Right lobe of liver (tissue), 6 donors: Measurements from ENCODE around the gene ADAM11. TPM values are rescaled to one million over a fixed set of nuclear protein-coding genes. Genes with fewer than 3 reads are reported as not detected.

Source experiments
- ATAC-seq, 4 donors: fragments of 200-7000 bp; cut with Tn5 transposase; one replicate each; pipeline ENCODE4 v1.9.1; 2020; ENCODE audit warnings: mild to moderate bottlenecking in 4 of 4, moderate library complexity in 4 of 4
- DNase-seq, 3 donors: peaks; one replicate each; pipeline ENCODE4 v3.0.0-alpha.2; 2020
- H3K27ac ChIP-seq, 3 donors: fragments of 200-600 bp; one replicate each; pipeline ENCODE4 v1.8.0; 2022
- H3K27me3 ChIP-seq, 2 donors: fragments of 200-600 bp; one replicate each; pipeline ENCODE4 v1.8.0; 2022
- H3K36me3 ChIP-seq, 4 donors: fragments of 200-600 bp; sonication (generic) in 1 of 4; one replicate each; pipeline versions ENCODE4 v1.5.1 to v1.8.0; 2017 to 2022; ENCODE audit warnings: control low read depth in 1 of 4
- H3K4me1 ChIP-seq, 4 donors: fragments of 200-600 bp; sonication (generic) in 1 of 4; one replicate each; pipeline versions ENCODE4 v1.5.1 to v1.8.0; 2017 to 2022; ENCODE audit warnings: control low read depth in 1 of 4
- H3K4me3 ChIP-seq, 3 donors: fragments of 200-600 bp; one replicate each; pipeline ENCODE4 v1.8.0; 2022
- H3K9me3 ChIP-seq, 4 donors: fragments of 200-600 bp; sonication (generic) in 1 of 4; one replicate each; pipeline versions ENCODE4 v1.5.1 to v1.8.0; 2017 to 2022; ENCODE audit warnings: control low read depth in 1 of 4
- POLR2A ChIP-seq: fragments of 450-650 bp; IDR thresholded peaks from one replicate; pipeline ENCODE4 v1.6.1; 2017; ENCODE audit warnings: antibody characterized with exemption, mild to moderate bottlenecking
- WGBS: methylation state at CpG from one replicate; pipeline ENCODE4 v1.1.6; 2018; ENCODE audit warnings: low coverage, low lambda C conversion rate; ENCODE audit not compliant: insufficient coverage; ENCODE audit errors: missing lambda C conversion rate; 5-methylcytosine and 5-hydroxymethylcytosine counted together
- intact Hi-C, 2 donors: fragments of 100-400 bp; cut with DNase I; formaldehyde crosslinking; loops; one replicate each; pipeline versions ENCODE4 v1.11.2 to v1.14.1; 2022
- total RNA-seq, 6 experiments: library from RNA; depleted of rRNA in 2 of 6; stranded (reverse); fragments of >200 nt in 2 of 6; fragmentation: NEBNext Ultra II Directional in 3 of 6; extraction: Animal tissue kit (Norgen Biotek cat#: 25700) in 3 of 6; gene quantifications; one replicate each; pipeline versions ENCODE4 v1.1.0 to v1.2.4, GENCODE V29; 2016 to 2023
- TF ChIP-seq, protein P1 (sequence below), 4 donors: fragments of 200-600 bp in 3 of 4; fragments of 450-650 bp in 1 of 4; IDR thresholded peaks; one replicate each; pipeline versions ENCODE4 v1.5.1 to v1.8.0; 2016 to 2022; ENCODE audit warnings: antibody characterized with exemption in 4 of 4, mild to moderate bottlenecking in 2 of 4
- donor health status: DM: no; HTN: yes; CAD: no.
- donor health status: DM: no; HTN: no; CAD: no.
- donor health status: DM: no; HTN: no; CAD: no.
- donor health status: DM: no; HTN: yes; CAD: no.
- donor health status: DM: no; HTN: yes; CAD: no.

Gene ADAM11
- total RNA-seq, 6 experiments from 2014 or later = 0.04 to 0.12 (median 0.08) TPM; not detected in 2

DNA sequence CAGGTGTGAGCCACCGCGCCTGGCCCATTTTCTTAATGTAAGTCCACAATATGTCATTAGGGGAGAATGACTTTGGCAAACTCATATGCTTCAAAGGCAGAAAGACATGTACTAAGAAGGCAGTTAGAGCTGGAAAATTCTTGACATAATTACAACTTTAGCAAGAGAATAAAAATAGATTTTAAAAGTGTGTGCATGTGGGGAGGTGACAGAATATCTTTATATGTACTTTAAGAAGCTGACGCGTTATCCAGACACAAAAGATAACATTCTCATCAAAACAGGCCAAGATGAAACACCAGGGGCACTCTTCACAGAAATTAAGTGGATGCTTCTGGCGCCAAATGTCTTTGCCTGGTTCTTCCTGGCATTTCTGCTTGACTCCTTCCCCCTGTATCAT, 43.1 kb downstream of the ADAM11 start:
- Histone ChIP-seq H3K9me3 (no peaks in the 10 kb centered on the region), H3K36me3 (no peaks in the 10 kb centered on the region), H3K27ac (no peak overlapping the region), H3K4me3 (no peak overlapping the region), H3K4me1 (no peaks in the 10 kb centered on the region), H3K27me3 (no peaks in the 10 kb centered on the region)
- ATAC-seq (no peak), DNase-seq (no peak)
- intact Hi-C loops = no loop called here
- TF ChIP-seq, protein P1, sequence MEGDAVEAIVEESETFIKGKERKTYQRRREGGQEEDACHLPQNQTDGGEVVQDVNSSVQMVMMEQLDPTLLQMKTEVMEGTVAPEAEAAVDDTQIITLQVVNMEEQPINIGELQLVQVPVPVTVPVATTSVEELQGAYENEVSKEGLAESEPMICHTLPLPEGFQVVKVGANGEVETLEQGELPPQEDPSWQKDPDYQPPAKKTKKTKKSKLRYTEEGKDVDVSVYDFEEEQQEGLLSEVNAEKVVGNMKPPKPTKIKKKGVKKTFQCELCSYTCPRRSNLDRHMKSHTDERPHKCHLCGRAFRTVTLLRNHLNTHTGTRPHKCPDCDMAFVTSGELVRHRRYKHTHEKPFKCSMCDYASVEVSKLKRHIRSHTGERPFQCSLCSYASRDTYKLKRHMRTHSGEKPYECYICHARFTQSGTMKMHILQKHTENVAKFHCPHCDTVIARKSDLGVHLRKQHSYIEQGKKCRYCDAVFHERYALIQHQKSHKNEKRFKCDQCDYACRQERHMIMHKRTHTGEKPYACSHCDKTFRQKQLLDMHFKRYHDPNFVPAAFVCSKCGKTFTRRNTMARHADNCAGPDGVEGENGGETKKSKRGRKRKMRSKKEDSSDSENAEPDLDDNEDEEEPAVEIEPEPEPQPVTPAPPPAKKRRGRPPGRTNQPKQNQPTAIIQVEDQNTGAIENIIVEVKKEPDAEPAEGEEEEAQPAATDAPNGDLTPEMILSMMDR (IDR thresholded peaks at IDR 0.05) = no peak
- TF ChIP-seq POLR2A = no peak
- WGBS = 98% methylated on average over 5 of the region's 5 CpGs

DNA sequence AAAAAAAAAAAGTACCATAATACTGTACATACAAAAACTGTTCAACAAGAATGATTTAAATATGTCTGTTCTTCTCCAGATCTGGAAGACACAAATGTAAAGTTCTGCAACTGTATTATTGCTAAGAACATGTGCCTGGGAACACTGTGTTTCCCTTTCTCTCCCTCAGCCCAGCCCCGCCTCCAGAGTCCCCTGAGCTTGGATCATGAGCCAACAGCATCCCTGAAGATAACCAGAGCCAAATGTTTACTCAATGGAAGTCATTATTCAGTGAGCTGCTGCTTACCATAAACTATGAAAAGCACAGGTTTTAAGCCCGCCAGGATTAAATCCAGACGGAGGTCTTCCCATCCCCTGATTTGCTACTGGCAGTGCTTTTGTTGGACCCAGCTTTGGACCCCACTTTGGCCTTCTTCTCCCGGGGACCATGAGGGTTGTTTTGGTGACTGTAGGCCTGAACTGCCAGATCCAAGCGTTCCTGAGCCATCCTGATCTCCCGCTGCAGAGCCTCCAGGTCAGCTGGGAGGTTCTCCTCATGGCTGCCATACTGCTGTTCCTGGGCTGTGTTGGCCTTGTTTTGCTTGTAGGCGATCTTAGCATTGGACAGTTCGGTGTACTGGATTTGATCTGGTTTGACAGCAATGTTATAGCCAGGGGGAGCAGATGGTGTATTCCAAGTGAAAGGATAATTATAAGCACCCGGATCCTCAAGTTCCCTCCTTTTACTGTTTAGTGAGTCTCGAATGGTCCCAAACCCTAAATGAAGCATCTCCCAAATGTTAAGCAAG, 45.7 kb downstream of the ADAM11 start:
- ATAC-seq = no peak
- intact Hi-C loops = no loop called here
- 75% methylated on average over 4 of the region's 10 CpGs for WGBS
- Histone ChIP-seq H3K27ac (no peak overlapping the region), H3K27me3 (no peaks in the 10 kb centered on the region), H3K9me3 (no peaks in the 10 kb centered on the region), H3K36me3 (no peaks in the 10 kb centered on the region), H3K4me1 (no peaks in the 10 kb centered on the region), H3K4me3 (no peak overlapping the region)
- no peak for DNase-seq
- no peak for TF ChIP-seq POLR2A
- TF ChIP-seq, protein P1 (IDR thresholded peaks at IDR 0.05) = no peak

DNA sequence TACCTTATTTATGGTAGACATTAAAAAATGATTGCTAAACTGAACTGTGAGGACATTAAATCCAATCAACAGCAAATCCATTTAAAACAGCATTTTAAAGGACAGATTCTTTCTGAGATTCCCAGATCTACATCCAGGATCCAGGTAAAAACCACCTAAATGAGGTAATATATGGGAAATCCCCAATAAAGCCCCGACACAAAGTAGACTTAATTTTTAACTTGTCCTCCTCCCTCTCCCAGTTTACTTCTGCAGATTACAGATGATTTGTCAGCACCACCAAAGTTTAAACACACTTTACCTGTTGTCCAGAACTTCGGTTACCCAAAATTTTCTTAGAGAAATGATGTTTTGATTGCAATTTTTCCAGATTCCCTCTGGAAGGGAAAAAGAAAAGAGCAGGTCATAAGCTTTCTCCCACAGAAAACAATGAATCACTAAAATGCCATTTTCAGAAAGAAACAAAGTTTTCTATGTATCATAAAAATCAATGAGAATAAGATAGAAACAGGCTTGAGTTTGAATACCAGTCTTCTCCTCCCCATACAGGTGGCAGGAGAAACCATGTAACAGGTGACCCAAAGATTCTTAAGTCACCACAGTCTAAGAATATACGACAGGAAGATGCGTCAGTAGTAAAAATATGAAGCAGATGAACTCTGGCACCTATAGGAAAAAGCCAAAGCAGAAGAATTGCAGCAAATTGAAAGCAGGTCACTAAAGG, 48.5 kb downstream of the ADAM11 start:
- TF ChIP-seq POLR2A = no peak
- TF ChIP-seq, protein P1 (IDR thresholded peaks at IDR 0.05) = no peak
- Histone ChIP-seq H3K27me3 (no peaks in the 10 kb centered on the region), H3K36me3 (no peaks in the 10 kb centered on the region), H3K27ac (no peak overlapping the region), H3K4me1 (no peaks in the 10 kb centered on the region), H3K9me3 (no peaks in the 10 kb centered on the region), H3K4me3 (no peak overlapping the region)
- 44% methylated on average over 4 of the region's 4 CpGs for WGBS
- intact Hi-C loops = no loop called here
- DNase-seq (no peak), ATAC-seq (peak in 1 of 4 donors; percentile 55)

DNA sequence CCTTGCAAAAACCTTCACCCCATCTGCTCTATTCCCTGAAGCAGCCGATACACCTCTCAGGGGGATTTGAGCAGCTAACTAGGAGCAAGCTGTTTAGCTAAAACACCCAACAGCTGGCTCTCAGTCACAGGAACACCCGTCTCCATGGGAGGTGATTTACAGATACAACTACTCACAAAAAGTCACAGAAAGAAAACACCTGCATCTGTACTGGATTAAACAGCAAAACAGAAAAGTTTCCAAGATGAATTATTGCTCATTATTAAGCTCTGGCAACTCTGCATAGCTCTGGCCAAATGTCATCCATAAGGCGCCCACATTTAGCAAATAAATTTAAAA, 49.0 kb downstream of the ADAM11 start:
- WGBS = 80% methylated on average over 3 of the region's 3 CpGs
- Histone ChIP-seq H3K27ac (no peak overlapping the region), H3K4me3 (no peak overlapping the region), H3K27me3 (no peaks in the 10 kb centered on the region), H3K4me1 (no peaks in the 10 kb centered on the region), H3K9me3 (no peaks in the 10 kb centered on the region), H3K36me3 (no peaks in the 10 kb centered on the region)
- no peak for DNase-seq
- TF ChIP-seq, protein P1 (IDR thresholded peaks at IDR 0.05) = no peak
- no peak for TF ChIP-seq POLR2A
- intact Hi-C loops = no loop called here
- ATAC-seq = no peak
